Measurements from ENCODE around the gene CPLX1. TPM values are rescaled to one million over a fixed set of nuclear protein-coding genes. Genes with fewer than 3 reads are reported as not detected.

Gene CPLX1
- total RNA-seq, 1 experiment from 2014 or later = 14.5 TPM

DNA sequence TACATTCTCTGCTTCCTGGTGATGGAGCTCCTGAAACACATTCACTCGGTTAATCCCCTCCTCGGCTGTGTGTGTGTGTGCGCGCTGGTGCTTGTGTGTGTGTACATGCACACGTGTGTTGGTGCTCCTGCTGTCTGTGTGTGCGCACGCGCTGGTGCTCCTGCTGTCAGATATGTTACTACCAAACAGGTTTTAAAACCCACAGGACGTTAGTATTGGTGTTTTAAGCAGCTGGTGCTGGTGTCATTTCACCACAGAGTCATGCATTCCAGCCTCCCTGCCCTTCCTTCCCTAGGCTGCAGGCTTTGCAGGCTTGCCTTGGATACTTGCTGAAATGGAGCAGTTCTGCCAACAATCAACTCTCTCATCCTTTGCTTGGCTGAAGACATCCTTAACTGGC is 48.1 kb upstream of the CPLX1 start:
- Histone ChIP-seq H3K27me3 (ENCODE audit: insufficient read depth, low read length) (no peaks in the 10 kb centered on the region), H4K20me1 (ENCODE audit: insufficient read depth) (no peaks in the 10 kb centered on the region), H3K9me3 (ENCODE audit: control insufficient read depth in 1 of 2, insufficient read depth in 1 of 2, low read depth in 1 of 2, low read length in 2 of 2) (no peaks in the 10 kb centered on the region), H3K4me2 (ENCODE audit: low read length) (no peak overlapping the region), H3K9ac (ENCODE audit: low read length) (no peak overlapping the region), H3K79me2 (ENCODE audit: insufficient read depth, low read length) (no peaks in the 10 kb centered on the region), H3K9me2 (ENCODE audit: insufficient read depth) (no peaks in the 10 kb centered on the region), H3K4me3 (replicated peaks in 1 of 2; ENCODE audit: low read depth in 1 of 2, low read length in 2 of 2) (no peak overlapping the region), H3K4me1 (ENCODE audit: control insufficient read depth in 1 of 2, insufficient read depth in 2 of 2, low read length in 2 of 2) (no peaks in the 10 kb centered on the region), H3K27ac (ENCODE audit: low read depth, low read length) (no peak overlapping the region), H2AFZ (ENCODE audit: low read depth, low read length, poor library complexity, severe bottlenecking) (no peak overlapping the region), H3K36me3 (ENCODE audit: control insufficient read depth in 1 of 2, insufficient read depth in 2 of 2, low read length in 2 of 2) (peaks cover 5 to 22% of the 10 kb centered on the region in 2 experiments; a peak in 3 of 4 replicates)
- ChIA-PET CTCF (no interaction called here), POLR2A (no interaction called here), RAD21 (ENCODE audit: low non-redundant PET in 1 of 2, low total read pairs in 2 of 2, uncharacterized antibody in 2 of 2, unreplicated experiment in 2 of 2) (no interaction called here)
- intact Hi-C loops (cut with micrococcal nuclease) = no loop called here
- no peak for TF ChIP-seq REST (IDR thresholded peaks at IDR 0.05; ENCODE audit: low read depth)
- TF ChIP-seq ELF1 (IDR thresholded peaks at IDR 0.05; ENCODE audit: borderline replicate concordance, low read depth) = no peak
- no peak for TF ChIP-seq TCF7L2 (IDR thresholded peaks at IDR 0.05; ENCODE audit: borderline replicate concordance, extremely low read depth, insufficient read depth, insufficient read length)
- TF ChIP-seq, protein P1, sequence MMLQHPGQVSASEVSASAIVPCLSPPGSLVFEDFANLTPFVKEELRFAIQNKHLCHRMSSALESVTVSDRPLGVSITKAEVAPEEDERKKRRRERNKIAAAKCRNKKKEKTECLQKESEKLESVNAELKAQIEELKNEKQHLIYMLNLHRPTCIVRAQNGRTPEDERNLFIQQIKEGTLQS (IDR thresholded peaks at IDR 0.05) = no peak
- no peak for TF ChIP-seq JUND (IDR thresholded peaks at IDR 0.05)
- no peak for TF ChIP-seq YY1 (IDR thresholded peaks at IDR 0.05; ENCODE audit: extremely low read depth, insufficient replicate concordance, low read depth, low read length)
- no peak for TF ChIP-seq EGR1 (IDR thresholded peaks at IDR 0.05; ENCODE audit: low read depth)
- no peak for TF ChIP-seq ZFX (IDR thresholded peaks at IDR 0.05)
- TF ChIP-seq EZH2phosphoT487 (IDR thresholded peaks at IDR 0.05; ENCODE audit: borderline replicate concordance) = no peak
- TF ChIP-seq POLR2A (IDR thresholded peaks at IDR 0.05; ENCODE audit: borderline replicate concordance, extremely low read depth, insufficient read depth, insufficient read length) = no peak
- TF ChIP-seq FOSL1 (IDR thresholded peaks at IDR 0.05; ENCODE audit: low read depth) = no peak
- no peak for TF ChIP-seq SIN3A (IDR thresholded peaks at IDR 0.05; ENCODE audit: low read depth)
- TF ChIP-seq RAD21 (IDR thresholded peaks at IDR 0.05; ENCODE audit: low read depth) = no peak
- no peak for TF ChIP-seq ZNF274 (IDR thresholded peaks at IDR 0.05; ENCODE audit: low read depth, low read length)
- no peak for TF ChIP-seq ZBTB33 (IDR thresholded peaks at IDR 0.05; ENCODE audit: extremely low read depth, insufficient replicate concordance, low read length)
- ATAC-seq (no peak), DNase-seq (ENCODE audit: low read depth, low spot score) (no peak)
- no TSS peak for BruUV-seq (replicated peaks)
